GM06990 (cell line): ENCODE results near the gene BSND.

Experiments used
- DNase-seq: peaks from one replicate; pipeline ENCODE4 v3.0.0-alpha.2; 2011; ENCODE audit not compliant: insufficient read length; ENCODE audit errors: extremely low read depth
- H3K27me3 ChIP-seq: replicated peaks from 2 replicates; pipeline ENCODE4 v1.6.0; 2011; ENCODE audit warnings: low read length; ENCODE audit not compliant: control insufficient read depth, insufficient read depth
- H3K36me3 ChIP-seq: 2 replicates; pipeline ENCODE4 v1.5.1; 2011; ENCODE audit warnings: low read length; ENCODE audit not compliant: control insufficient read depth, insufficient read depth
- H3K4me3 ChIP-seq: replicated peaks from 2 replicates; pipeline ENCODE4 v1.5.1; 2011; ENCODE audit warnings: low read depth, mild to moderate bottlenecking, control low read depth, low read length
- CTCF ChIP-seq: IDR thresholded peaks from 2 replicates; pipeline ENCODE4 v1.5.1; 2011; ENCODE audit warnings: low read length, control low read depth, mild to moderate bottlenecking, inconsistent platforms; ENCODE audit not compliant: insufficient read depth, poor library complexity, severe bottlenecking

The BSND gene

GRCh38 chr1:54994355-54994990, 4.3 kb upstream of the BSND start:
- Histone ChIP-seq H3K36me3 (no peaks in the 10 kb centered on the region), H3K27me3 (no peaks in the 10 kb centered on the region; the same call in 1 of the 2 replicates), H3K4me3 (no peak overlapping the region)
- no peak for DNase-seq
- TF ChIP-seq CTCF: no peak

DNA sequence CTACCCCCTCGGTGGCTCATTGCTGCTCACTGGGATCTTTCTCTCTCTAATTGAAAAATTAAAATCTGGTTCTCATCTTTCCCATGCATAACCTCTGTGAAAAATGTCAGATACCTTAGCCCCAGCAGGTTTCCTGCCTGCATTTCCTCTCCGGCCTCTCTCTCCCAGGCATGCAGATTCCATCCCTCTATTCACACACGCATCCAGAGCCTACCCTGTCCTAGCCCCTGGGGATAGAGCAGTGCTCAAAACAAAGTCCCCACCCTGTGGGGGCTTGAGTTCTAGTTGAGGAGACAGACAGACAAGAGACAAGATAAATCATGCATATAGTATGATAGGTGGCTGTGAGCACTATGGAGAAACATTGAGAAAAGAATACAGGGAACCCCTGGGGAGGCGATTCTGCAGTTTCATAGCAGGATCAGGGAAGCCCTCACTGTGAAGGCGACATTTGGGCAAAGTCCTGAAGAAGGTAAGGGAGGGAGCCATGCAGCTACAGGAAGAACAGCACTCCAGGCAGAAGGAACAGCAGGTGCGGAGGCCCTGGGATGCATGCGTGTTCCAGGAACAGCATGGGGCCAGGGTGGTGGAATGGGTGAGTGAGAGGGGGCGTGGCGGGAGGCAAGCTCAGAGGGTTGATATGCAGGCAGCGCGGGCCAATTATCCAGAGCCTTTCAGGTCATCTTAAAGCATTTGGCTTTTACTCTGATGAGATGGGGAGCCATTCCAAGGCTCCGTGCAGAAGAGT, 3.5 kb upstream of the BSND start:
- Histone ChIP-seq H3K27me3 (no peaks in the 10 kb centered on the region; the same call in 1 of the 2 replicates), H3K36me3 (no peaks in the 10 kb centered on the region), H3K4me3 (no peak overlapping the region)
- TF ChIP-seq CTCF: no peak
- no peak for DNase-seq

- no peaks in the 10 kb centered on the region; the same call in 1 of the 2 replicates for H3K27me3 ChIP-seq
- no peak for DNase-seq
- no peak for TF ChIP-seq CTCF
- H3K36me3 ChIP-seq: no peaks in the 10 kb centered on the region
- no peak overlapping the region for H3K4me3 ChIP-seq
Measured at GRCh38 chr1:54995835-54996234, 2.9 kb upstream of the BSND start.

DNA sequence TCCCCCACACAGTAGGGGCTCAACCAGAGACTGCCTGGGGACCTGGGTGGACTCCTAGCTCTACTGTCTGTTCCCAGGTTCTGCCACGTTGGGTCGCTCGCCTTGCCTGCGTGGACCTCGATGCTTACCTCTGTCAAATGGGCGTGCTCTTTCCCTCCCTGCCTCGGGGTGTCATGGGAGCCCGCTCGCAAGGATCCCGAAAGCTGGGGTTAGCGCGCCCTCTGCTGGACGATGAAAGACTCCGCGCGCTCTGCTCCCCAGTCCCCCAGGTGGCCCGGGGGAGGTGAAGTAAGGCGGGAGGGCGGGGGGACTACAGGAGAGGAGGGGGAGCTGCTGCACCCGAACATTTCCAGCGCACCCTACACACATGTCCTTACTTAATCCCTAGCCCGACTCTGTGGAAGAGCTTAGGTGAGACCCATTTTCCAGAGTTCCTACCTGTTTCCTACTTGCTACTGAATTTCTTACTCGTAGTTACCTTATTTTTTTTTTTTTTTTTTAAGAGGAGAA, 2.3 kb upstream of the BSND start:
- peak; percentile 92 for TF ChIP-seq CTCF
- Histone ChIP-seq H3K36me3 (no peaks in the 10 kb centered on the region), H3K27me3 (no peaks in the 10 kb centered on the region; the same call in 1 of the 2 replicates), H3K4me3 (no peak overlapping the region)
- peak; percentile 73 for DNase-seq

DNA sequence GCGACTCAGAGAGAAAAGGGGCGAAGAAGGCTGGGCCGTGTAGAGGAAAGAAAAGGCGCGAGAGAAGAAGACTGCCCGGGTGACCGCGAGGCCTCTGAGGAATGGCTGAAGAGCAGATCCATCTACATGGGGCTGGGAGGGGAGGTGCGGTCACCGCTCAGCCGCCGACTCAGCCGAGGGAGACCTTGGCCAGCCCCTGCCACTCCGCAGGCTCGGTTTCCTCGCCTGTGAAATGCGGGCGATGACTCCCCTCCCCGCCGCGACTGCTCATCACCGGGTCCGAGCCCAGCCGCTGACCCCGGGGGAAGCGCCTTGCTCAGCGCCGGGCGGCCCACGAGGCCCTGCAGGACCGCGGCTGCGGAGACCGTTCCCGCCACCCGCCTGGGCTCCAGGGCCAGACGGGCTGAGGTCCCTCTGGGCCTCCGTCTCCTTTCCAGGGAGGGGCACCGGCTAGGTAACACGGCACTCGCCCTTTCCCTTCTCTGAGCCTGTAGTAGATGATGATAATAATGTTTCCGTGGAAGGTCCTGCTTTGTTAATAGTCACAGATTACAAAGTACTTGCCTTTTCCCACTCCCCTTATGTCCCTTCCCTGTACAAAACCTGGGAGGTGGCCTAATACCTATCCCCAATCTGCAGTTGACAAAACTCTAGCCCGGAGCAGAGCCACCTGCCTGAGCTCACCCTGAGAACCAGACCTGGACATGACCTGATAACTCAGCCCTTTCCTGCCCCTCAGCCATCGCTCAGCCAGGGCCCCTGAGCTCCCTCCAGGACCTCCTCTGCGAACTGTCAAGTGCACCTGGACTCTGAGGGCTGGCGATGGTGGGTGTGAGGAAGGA, 1.6 kb upstream of the BSND start:
- DNase-seq: no peak
- H3K4me3 ChIP-seq: no peak overlapping the region
- H3K27me3 ChIP-seq: no peaks in the 10 kb centered on the region; the same call in 1 of the 2 replicates
- TF ChIP-seq CTCF: no peak
- H3K36me3 ChIP-seq: no peaks in the 10 kb centered on the region
